Fibroblast of lung (primary cell): ENCODE data around the gene RIPOR1. TPM values are rescaled to one million over a fixed set of nuclear protein-coding genes. Genes with fewer than 3 reads are reported as not detected.
A peak's percentile ranks its signal among the peaks of the same experiment; 100 is the strongest.
"Not testable (repeated sequence)": the region's sequence is repeated elsewhere in the genome, so short reads cannot be mapped to it uniquely, and the experiment has no call there.

Source experiments
- DNase-seq, 2 donors: peaks; one replicate each; pipeline versions ENCODE4 v3.0.0 to v3.0.0-alpha.2; 2010; ENCODE audit warnings: low read depth in 2 of 2
- H2AFZ ChIP-seq: 2 replicates; pipeline ENCODE4 v1.5.1; 2012; ENCODE audit warnings: low read length, control low read depth, inconsistent platforms
- H3K27ac ChIP-seq: 2 replicates; pipeline ENCODE4 v1.5.1; 2011; ENCODE audit warnings: low read length, control low read depth; ENCODE audit not compliant: insufficient read depth
- H3K27me3 ChIP-seq: 2 replicates; pipeline ENCODE4 v1.5.1; 2011; ENCODE audit warnings: mild to moderate bottlenecking, low read length; ENCODE audit not compliant: control insufficient read depth, insufficient read depth
- H3K36me3 ChIP-seq: 2 replicates; pipeline ENCODE4 v1.5.1; 2011; ENCODE audit warnings: low read length; ENCODE audit not compliant: control insufficient read depth, insufficient read depth
- H3K4me1 ChIP-seq: 2 replicates; pipeline ENCODE4 v1.5.1; 2011; ENCODE audit warnings: low read length; ENCODE audit not compliant: control insufficient read depth, insufficient read depth; ENCODE audit errors: extremely low read depth
- H3K4me2 ChIP-seq: 2 replicates; pipeline ENCODE4 v1.5.1; 2011; ENCODE audit warnings: low read length, control low read depth; ENCODE audit not compliant: insufficient read depth; ENCODE audit errors: extremely low read depth
- H3K4me3 ChIP-seq, 4 experiments: fragments of 200-600 bp in 1 of 4; sonication (generic) in 1 of 4; replicated peaks in 1 of 4; 2 replicates each; pipeline ENCODE4 v1.5.1; 2011 to 2016; ENCODE audit warnings: low read length in 4 of 4, low read depth in 3 of 4, mild to moderate bottlenecking in 3 of 4, control low read depth in 2 of 4, inconsistent platforms in 1 of 4, mixed read lengths in 1 of 4; ENCODE audit not compliant: insufficient read depth in 1 of 4; ENCODE audit errors: control extremely low read depth in 1 of 4
- H3K79me2 ChIP-seq: 2 replicates; pipeline ENCODE4 v1.5.1; 2012; ENCODE audit warnings: mild to moderate bottlenecking, low read length, inconsistent platforms; ENCODE audit not compliant: control insufficient read depth, insufficient read depth
- H3K9ac ChIP-seq: 2 replicates; pipeline ENCODE4 v1.5.1; 2011; ENCODE audit warnings: mild to moderate bottlenecking, low read length, control low read depth; ENCODE audit not compliant: insufficient read depth
- H3K9me3 ChIP-seq: 2 replicates; pipeline ENCODE4 v1.5.1; 2012; ENCODE audit warnings: low read depth, low read length; ENCODE audit not compliant: control insufficient read depth, insufficient read depth
- H4K20me1 ChIP-seq: 2 replicates; pipeline ENCODE4 v1.5.1; 2011; ENCODE audit warnings: low read length; ENCODE audit not compliant: control insufficient read depth, insufficient read depth; ENCODE audit errors: extremely low read depth
- EZH2 ChIP-seq: IDR thresholded peaks from 2 replicates; pipeline ENCODE4 v1.5.1; 2012; ENCODE audit warnings: low read length, control low read depth, mild to moderate bottlenecking; ENCODE audit errors: missing control alignments
- polyA plus RNA-seq, 2 donors: library from polyadenylated mRNA; depleted of rRNA in 1 of 2; stranded (reverse) in 1 of 2; unstranded in 1 of 2; fragments of >200 nt; gene quantifications; 2 replicates each; pipeline ENCODE4 v1.2.1, GENCODE V29; 2011 to 2012; ENCODE audit warnings: missing spikeins in 1 of 2
- total RNA-seq: library from RNA; depleted of rRNA; stranded (reverse); fragments of >200 nt; gene quantifications from 2 replicates; pipeline ENCODE4 v1.2.1, GENCODE V29; 2014
- TF ChIP-seq, protein P1 (sequence below), 2 donors: IDR thresholded peaks in 1 of 2; conservative IDR thresholded peaks in 1 of 2; 1 replicate in 1 of 2; 2 replicates in 1 of 2; pipeline ENCODE4 v1.5.1; 2011 to 2012; ENCODE audit warnings: low read length in 2 of 2, control low read depth in 1 of 2, inconsistent platforms in 1 of 2, low read depth in 1 of 2, mild to moderate bottlenecking in 1 of 2

Gene RIPOR1
- total and polyA plus RNA-seq, 2 donors (not counting 1 experiment from before 2014, with no cell fraction given), result 13.7 to 26.6 TPM

GRCh38 chr16:67531247-67531646 lies 2.6 kb downstream of the RIPOR1 start:
- Histone ChIP-seq H3K36me3 (no peaks in the 10 kb centered on the region), H3K27ac (peak overlapping the region; percentile 95), H3K4me3 (peak overlapping the region in 1 of 4 experiments; percentile 10), H4K20me1 (no peaks in the 10 kb centered on the region), H3K9ac (no peak overlapping the region), H3K4me1 (peaks cover 4% of the 10 kb centered on the region), H2AFZ (no peak overlapping the region), H3K4me2 (peak overlapping the region; percentile 100), H3K79me2 (peaks cover 33% of the 10 kb centered on the region), H3K9me3 (no peaks in the 10 kb centered on the region), H3K27me3 (no peaks in the 10 kb centered on the region)
- TF ChIP-seq EZH2, result no peak
- TF ChIP-seq, protein P1, sequence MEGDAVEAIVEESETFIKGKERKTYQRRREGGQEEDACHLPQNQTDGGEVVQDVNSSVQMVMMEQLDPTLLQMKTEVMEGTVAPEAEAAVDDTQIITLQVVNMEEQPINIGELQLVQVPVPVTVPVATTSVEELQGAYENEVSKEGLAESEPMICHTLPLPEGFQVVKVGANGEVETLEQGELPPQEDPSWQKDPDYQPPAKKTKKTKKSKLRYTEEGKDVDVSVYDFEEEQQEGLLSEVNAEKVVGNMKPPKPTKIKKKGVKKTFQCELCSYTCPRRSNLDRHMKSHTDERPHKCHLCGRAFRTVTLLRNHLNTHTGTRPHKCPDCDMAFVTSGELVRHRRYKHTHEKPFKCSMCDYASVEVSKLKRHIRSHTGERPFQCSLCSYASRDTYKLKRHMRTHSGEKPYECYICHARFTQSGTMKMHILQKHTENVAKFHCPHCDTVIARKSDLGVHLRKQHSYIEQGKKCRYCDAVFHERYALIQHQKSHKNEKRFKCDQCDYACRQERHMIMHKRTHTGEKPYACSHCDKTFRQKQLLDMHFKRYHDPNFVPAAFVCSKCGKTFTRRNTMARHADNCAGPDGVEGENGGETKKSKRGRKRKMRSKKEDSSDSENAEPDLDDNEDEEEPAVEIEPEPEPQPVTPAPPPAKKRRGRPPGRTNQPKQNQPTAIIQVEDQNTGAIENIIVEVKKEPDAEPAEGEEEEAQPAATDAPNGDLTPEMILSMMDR (conservative IDR thresholded peaks at IDR 0.05 in 1 of 2, IDR thresholded peaks at IDR 0.05 in 1 of 2; ENCODE audit: low read depth in 1 of 2, low read length in 2 of 2), result no peak
- DNase-seq, result no peak

GRCh38 chr16:67533024-67533560 lies 4.5 kb downstream of the RIPOR1 start:
- no peaks in the 10 kb centered on the region for H3K9me3 ChIP-seq
- H2AFZ ChIP-seq, result no peak overlapping the region
- H3K9ac ChIP-seq, result no peak overlapping the region
- no peaks in the 10 kb centered on the region for H4K20me1 ChIP-seq
- H3K27ac ChIP-seq, result no peak overlapping the region
- DNase-seq, result no peak
- H3K79me2 ChIP-seq, result peaks cover 38% of the 10 kb centered on the region
- no peaks in the 10 kb centered on the region for H3K27me3 ChIP-seq
- no peak overlapping the region for H3K4me2 ChIP-seq
- no peak for TF ChIP-seq EZH2
- TF ChIP-seq, protein P1 (conservative IDR thresholded peaks at IDR 0.05 in 1 of 2, IDR thresholded peaks at IDR 0.05 in 1 of 2; ENCODE audit: low read depth in 1 of 2, low read length in 2 of 2), result no peak
- peaks cover 4% of the 10 kb centered on the region for H3K4me1 ChIP-seq
- no peak overlapping the region for H3K4me3 ChIP-seq
- no peaks in the 10 kb centered on the region for H3K36me3 ChIP-seq

DNA sequence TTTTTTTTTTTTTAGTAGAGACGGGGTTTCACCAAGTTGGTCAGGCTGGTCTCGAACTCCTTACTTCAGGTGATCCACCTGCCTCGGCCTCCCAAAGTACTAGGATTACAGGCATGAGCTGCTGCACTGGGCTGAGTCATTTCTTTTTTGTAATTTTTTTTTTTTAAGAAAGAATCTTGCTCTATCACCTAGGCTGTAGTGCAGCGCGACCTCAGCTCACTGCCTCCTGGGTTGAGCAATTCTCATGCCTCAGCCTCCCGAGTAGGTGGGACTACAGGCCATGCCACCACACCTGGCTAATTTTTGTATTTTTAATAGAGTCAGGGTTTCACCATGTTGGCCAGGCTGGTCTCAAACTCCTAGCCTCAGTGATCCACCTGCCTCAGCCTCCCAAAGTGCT lies 5.4 kb downstream of the RIPOR1 start:
- not testable (repeated sequence) for H2AFZ ChIP-seq, H3K4me2 ChIP-seq, H3K9me3 ChIP-seq, DNase-seq, H3K4me3 ChIP-seq, H3K9ac ChIP-seq, H3K27ac ChIP-seq, H4K20me1 ChIP-seq, H3K36me3 ChIP-seq, H3K27me3 ChIP-seq
- peaks cover 11% of the 10 kb centered on the region for H3K4me1 ChIP-seq
- H3K79me2 ChIP-seq, result peaks cover 38% of the 10 kb centered on the region
